DOHH2 (cell line): ENCODE data around the gene ATXN7L1.

ENCODE experiments used
- H3F3A ChIP-seq: fragments of 200-600 bp; sonication (generic), shearing (Covaris generic); 2 replicates; pipeline ENCODE4 v1.6.0; 2016; ENCODE audit warnings: antibody characterized with exemption, mild to moderate bottlenecking; ENCODE audit not compliant: control insufficient read depth, insufficient read depth
- H3K27ac ChIP-seq: fragments of 200-600 bp; sonication (generic); 2 replicates; pipeline ENCODE4 v1.5.1; 2014; ENCODE audit warnings: low read depth, mild to moderate bottlenecking, low read length, moderate library complexity
- H3K27me3 ChIP-seq: fragments of 200-600 bp; sonication (generic); 2 replicates; pipeline ENCODE4 v1.6.1; 2014; ENCODE audit warnings: mild to moderate bottlenecking, low read length, mixed read lengths; ENCODE audit not compliant: control insufficient read depth
- H3K36me3 ChIP-seq: fragments of 200-600 bp; sonication (generic); 2 replicates; pipeline ENCODE4 v1.6.1; 2014; ENCODE audit warnings: mild to moderate bottlenecking, low read length, moderate library complexity, mixed read lengths; ENCODE audit not compliant: control insufficient read depth
- H3K4me1 ChIP-seq: fragments of 200-600 bp; sonication (generic); 2 replicates; pipeline ENCODE4 v1.6.1; 2014; ENCODE audit warnings: mild to moderate bottlenecking, low read length, mixed read lengths; ENCODE audit not compliant: control insufficient read depth
- H3K4me2 ChIP-seq: fragments of 200-600 bp; sonication (generic); 2 replicates; pipeline ENCODE4 v1.6.0; 2014; ENCODE audit warnings: mild to moderate bottlenecking, low read length, moderate library complexity
- H3K4me3 ChIP-seq: fragments of 200-600 bp; sonication (generic); 2 replicates; pipeline ENCODE4 v1.5.1; 2014; ENCODE audit warnings: mild to moderate bottlenecking, low read length, mixed read lengths
- H3K79me2 ChIP-seq: fragments of 200-600 bp; sonication (generic); 2 replicates; pipeline ENCODE4 v1.6.1; 2014; ENCODE audit warnings: mild to moderate bottlenecking, low read length, mixed read lengths; ENCODE audit not compliant: control insufficient read depth
- H3K9me2 ChIP-seq: fragments of 200-600 bp; sonication (generic); replicated peaks from 2 replicates; pipeline ENCODE4 v1.6.1; 2014; ENCODE audit warnings: mild to moderate bottlenecking, low read length, mixed read lengths; ENCODE audit not compliant: control insufficient read depth
- H3K9me3 ChIP-seq: fragments of 200-600 bp; sonication (generic); 2 replicates; pipeline ENCODE4 v1.6.1; 2014; ENCODE audit warnings: antibody characterized with exemption, low read length, mixed read lengths; ENCODE audit not compliant: control insufficient read depth, insufficient read depth
- H4K20me1 ChIP-seq: fragments of 200-600 bp; sonication (generic); 2 replicates; pipeline ENCODE4 v1.6.0; 2014; ENCODE audit warnings: low read depth, mild to moderate bottlenecking, antibody characterized with exemption, low read length, moderate library complexity; ENCODE audit not compliant: control insufficient read depth, insufficient read depth
- CTCF ChIP-seq: fragments of 200-600 bp; sonication (generic); IDR thresholded peaks from one replicate; pipeline ENCODE4 v1.5.1; 2014; ENCODE audit warnings: antibody characterized with exemption, mild to moderate bottlenecking, low read depth, low read length; ENCODE audit not compliant: poor library complexity, severe bottlenecking
- EZH2phosphoT487 ChIP-seq: fragments of 200-600 bp; sonication (generic); IDR thresholded peaks from 2 replicates; pipeline ENCODE4 v1.6.1; 2017; ENCODE audit warnings: borderline replicate concordance, mild to moderate bottlenecking, antibody characterized with exemption, low read length, moderate library complexity, mixed read lengths

ATXN7L1 gene

GRCh38 chr7:105662998-105663397, 213.4 kb downstream of the ATXN7L1 start:
- no peaks in the 10 kb centered on the region for H3K79me2 ChIP-seq
- no peaks in the 10 kb centered on the region for H3K27me3 ChIP-seq
- H3K9me2 ChIP-seq: no peaks in the 10 kb centered on the region
- H3K4me1 ChIP-seq: no peaks in the 10 kb centered on the region
- H3F3A ChIP-seq: no peaks in the 10 kb centered on the region
- H3K27ac ChIP-seq: no peak overlapping the region
- no peak overlapping the region for H3K4me3 ChIP-seq
- no peak overlapping the region for H3K4me2 ChIP-seq
- TF ChIP-seq CTCF (no peak), EZH2phosphoT487 (no peak)
- H4K20me1 ChIP-seq: no peaks in the 10 kb centered on the region
- no peaks in the 10 kb centered on the region for H3K9me3 ChIP-seq
- peaks cover 11% of the 10 kb centered on the region for H3K36me3 ChIP-seq

GRCh38 chr7:105661625-105662024, 214.8 kb downstream of the ATXN7L1 start:
- Histone ChIP-seq H4K20me1 (no peaks in the 10 kb centered on the region), H3K9me2 (no peaks in the 10 kb centered on the region), H3K4me2 (no peak overlapping the region), H3K27ac (no peak overlapping the region), H3K36me3 (peaks cover 11% of the 10 kb centered on the region), H3K4me3 (no peak overlapping the region), H3K27me3 (no peaks in the 10 kb centered on the region), H3K9me3 (no peaks in the 10 kb centered on the region), H3F3A (0 out of 2 replicates have a peak, but pooled peaks cover 3% of the 10 kb centered on the region), H3K4me1 (no peaks in the 10 kb centered on the region), H3K79me2 (no peaks in the 10 kb centered on the region)
- no peak for TF ChIP-seq EZH2phosphoT487
- TF ChIP-seq CTCF: no peak

- H3K4me2 ChIP-seq: no peak overlapping the region
- no peaks in the 10 kb centered on the region for H4K20me1 ChIP-seq
- no peaks in the 10 kb centered on the region for H3K9me2 ChIP-seq
- H3K4me3 ChIP-seq: no peak overlapping the region
- no peak overlapping the region for H3K27ac ChIP-seq
- H3K36me3 ChIP-seq: peaks cover 6% of the 10 kb centered on the region
- no peaks in the 10 kb centered on the region for H3K9me3 ChIP-seq
- H3K79me2 ChIP-seq: no peaks in the 10 kb centered on the region
- H3K27me3 ChIP-seq: no peaks in the 10 kb centered on the region
- H3K4me1 ChIP-seq: no peaks in the 10 kb centered on the region
- TF ChIP-seq CTCF: peak; percentile 99
- no peak for TF ChIP-seq EZH2phosphoT487
- H3F3A ChIP-seq: 0 out of 2 replicates have a peak, but pooled peaks cover 3% of the 10 kb centered on the region
These were observed 219.4 kb downstream of the ATXN7L1 start for GRCh38 chr7:105656922-105657521.
